Activated T-cell treated with anti-CD3 and anti-CD28 coated beads, Interleukin-2, amount 50 U/mL, for 48 hours (primary cell): Measurements from ENCODE around the gene PTBP1.

Experiments used
- DNase-seq, 2 experiments: peaks; one replicate each; pipeline ENCODE4 v3.0.0-alpha.2; 2020

PTBP1 gene

DNA sequence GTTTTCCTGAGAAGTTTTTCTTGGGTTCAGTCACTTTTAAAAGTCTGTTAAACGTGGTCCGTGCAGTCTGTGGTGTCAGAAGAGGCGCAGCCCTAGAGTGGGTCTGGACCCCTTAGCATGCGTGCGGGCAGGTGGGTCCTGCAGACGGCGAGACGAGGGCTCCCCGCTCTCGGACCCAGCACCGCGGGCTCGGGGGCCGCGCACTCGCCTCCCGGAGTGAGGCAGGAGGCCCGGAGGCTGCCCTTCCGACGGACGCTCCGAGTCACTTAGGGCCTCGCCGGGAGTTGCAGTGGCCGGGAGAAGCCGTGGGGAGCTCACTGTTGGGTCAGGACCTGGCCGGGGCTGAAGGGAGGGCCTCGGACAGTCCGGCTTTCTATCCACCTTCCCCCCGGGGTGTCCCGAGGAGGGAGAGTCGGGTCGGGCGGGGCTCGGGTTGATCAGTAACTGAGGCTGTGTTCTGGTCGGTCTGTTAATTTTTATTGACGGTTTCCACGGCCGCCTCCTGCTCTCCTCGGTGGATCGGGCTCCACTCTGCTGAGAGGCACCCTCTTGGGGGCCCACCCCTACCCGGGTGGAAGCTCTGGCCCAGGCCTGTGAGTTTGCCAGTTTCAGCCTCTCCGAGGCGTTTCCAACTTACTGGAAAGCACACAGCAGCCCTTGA lies 1.3 kb downstream of the PTBP1 start:
- DNase-seq, result peak in 1 of 2 experiments; percentile 49

DNA sequence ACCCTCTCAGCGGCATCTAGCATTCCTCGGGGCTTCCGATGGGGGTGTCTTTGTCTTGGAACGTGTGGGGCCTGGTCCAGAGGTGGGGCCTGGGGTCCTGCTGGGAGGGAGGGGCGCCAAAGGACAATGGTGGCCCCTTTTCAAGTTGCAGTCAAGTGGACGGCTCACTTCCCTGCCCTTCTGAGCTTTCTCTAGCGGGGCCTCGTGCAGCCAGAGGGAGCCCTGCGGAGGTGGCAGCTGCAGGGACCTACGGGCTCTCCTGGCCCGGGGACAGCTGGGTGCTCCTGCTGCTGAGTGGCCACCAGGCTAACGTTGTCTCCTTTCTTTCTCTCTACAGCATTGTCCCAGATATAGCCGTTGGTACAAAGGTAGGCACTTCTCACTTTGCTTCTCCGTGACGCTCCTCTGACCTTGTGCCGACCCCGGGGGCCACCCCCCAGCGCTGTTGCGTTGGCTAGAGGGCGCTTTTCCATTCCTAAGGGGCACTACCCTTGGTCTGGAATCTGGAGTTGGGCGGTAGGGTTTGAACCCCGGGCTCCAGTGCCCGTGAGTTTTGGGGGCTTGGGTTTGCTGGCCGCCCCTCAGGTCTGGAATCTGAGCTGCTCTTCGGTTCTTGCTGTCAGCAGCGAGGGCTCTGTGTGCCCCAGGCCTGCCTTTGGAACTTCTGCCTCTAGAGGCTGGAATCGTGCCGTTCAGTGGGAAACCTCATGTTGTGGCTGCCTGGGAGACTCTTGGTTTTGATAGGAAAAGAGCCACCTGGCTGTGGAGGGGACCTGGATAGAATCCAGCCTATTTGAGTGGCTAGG lies 2.0 kb downstream of the PTBP1 start:
- peak in 1 of 2 experiments; percentile 53 for DNase-seq

DNA sequence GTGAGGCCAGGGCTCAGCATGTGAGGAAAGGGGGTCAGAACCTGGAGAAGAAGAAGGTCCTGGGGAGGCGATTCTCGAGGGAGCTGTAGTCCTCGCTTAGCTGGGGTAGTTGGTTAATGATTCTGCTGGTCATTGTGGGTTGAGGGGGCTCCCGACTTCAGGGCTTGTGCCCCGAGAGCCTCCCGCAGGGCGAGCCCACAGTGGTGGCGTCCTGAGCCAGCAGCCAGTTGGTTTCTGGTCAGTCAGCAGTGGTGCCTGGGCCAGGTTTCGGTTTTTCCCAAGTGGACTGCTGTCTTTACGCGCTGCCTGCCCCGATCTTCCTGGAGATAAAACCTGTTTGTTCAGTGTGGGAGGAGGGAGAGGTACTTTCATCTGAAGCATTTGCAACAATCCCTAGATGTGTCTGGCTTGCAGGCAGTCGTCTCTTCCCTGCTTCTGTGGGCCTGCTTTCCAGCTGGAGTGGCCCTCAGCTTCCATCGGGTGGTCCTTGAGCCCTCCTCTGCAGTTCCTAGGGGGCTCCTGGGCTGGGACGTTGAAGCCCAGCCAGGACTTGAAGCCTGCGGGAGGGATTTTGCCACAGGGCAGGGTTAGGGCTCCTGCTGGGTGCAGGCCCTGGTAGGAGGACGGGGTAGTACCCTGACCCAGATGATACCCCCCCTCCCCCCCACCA lies 3.2 kb downstream of the PTBP1 start:
- DNase-seq, result peak in 1 of 2 experiments; percentile 28

DNA sequence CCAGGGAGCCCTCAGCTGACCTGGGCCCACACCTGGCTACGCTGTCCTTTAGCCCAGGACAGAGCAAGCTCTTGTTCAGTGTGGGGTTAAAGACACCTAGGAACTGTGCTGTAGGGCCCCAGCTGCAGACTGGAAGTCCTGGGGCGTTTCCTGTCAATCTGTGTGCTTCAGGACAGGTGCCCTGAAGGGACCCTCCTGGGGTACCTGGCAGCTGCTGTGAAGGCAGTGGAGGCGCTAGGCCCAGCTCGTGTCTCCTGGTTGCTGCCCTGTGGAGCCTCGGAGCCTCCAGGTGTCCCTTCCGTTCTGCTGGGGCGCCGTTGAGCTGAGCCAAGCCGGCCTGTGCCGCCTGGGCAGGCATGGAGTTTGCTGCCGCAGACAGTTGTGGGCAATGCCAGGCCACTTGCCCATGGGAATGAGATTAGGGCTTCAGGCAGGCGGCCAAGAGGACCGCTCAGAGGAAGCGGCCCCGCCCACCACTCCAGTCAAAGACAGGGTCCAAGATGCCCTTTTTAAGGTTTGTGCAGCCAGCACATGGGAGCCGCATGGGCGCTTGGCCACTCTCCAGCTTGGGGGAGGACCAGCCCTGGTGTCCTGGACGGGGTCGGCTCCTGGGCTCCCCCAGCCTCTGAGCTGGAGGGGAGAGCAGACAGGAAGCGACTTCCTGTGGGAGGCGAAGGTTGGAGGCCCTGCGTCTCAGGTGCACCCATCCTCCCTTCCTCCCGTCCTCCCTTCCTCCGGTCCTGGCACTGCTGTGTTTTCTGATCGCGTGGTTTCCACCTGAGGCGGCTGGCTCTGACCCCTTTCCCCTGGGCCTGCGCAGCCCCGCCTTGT lies 4.0 kb downstream of the PTBP1 start:
- DNase-seq, result peak in 1 of 2 experiments; percentile 51

GRCh38 chr19:801861-802497 lies 4.7 kb downstream of the PTBP1 start:
- peak in 1 of 2 experiments; percentile 24 for DNase-seq

DNA sequence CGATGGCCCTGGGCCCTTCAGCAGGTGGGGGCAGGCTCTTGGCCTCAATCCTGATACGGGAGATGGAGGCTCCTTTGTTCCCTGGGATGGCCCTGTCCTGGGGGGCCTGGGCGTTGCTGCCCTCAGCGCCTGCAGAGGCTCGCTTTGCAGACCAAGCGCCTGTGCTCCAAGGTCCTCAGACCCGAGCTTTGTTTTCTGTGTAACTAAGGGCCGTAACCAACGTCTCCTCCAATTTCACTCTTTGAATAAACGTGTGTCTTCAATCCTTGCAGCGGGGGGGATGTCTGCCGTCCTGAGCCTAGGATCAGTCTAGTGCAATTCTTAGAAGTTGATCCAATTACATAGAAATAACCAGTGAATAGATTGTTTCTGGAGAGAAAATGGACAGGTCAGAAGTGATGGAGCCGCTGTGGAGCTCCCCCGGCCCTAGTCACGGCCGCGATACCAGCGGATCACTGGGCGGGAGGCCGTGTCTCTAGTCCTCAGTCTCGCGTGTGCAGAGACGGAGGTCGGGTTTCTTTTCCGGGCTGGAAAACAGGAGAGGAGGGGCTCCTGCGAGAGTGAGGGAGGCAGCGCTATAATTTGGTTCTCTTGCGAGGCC lies 5.3 kb downstream of the PTBP1 start:
- DNase-seq, result no peak

DNA sequence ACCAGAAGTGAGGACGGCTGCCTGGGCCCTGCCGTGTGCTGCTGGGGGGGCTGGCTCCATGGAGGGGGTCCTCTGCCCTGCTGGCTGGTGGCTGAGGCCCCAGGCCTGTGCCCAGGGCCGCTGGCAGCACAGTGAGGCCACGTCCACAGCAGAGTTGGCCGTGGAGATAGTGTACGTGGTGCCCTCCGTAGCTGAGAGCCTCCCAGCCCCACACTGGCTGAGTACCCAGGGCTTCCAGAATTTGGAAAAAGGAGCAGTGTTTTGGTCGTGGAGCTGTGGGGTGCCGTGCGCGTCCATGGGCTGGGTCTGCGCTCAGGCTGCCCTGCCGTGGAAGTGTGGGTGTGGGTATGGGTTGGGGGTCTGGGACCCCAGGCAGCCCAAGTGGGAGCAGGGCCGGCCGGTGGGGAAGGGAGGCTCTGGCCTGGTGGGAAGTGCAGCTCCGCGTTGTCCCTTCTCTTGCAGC lies 5.9 kb downstream of the PTBP1 start:
- peak in 1 of 2 experiments; percentile 21 for DNase-seq

- peak in 1 of 2 experiments; percentile 23 for DNase-seq
These were observed 6.6 kb downstream of the PTBP1 start for GRCh38 chr19:803686-804418.

DNA sequence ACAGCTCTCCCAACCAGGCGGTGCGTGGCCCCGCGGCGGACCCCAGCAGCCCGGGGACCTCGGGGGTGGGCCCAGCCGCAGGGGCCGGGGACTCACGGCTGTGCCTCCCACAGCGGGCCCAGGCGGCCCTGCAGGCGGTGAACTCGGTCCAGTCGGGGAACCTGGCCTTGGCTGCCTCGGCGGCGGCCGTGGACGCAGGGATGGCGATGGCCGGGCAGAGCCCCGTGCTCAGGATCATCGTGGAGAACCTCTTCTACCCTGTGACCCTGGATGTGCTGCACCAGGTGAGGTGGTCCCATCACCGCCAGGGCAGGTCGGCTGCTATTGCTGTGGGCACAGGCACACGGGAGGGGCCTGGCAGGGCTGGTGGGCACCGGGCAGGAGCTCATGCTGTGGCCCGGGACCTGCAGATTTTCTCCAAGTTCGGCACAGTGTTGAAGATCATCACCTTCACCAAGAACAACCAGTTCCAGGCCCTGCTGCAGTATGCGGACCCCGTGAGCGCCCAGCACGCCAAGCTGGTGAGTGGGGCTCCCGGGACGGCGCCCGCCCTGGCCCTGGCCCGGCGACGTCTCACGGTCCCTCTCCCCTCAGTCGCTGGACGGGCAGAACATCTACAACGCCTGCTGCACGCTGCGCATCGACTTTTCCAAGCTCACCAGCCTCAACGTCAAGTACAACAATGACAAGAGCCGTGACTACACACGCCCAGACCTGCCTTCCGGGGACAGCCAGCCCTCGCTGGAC lies 7.3 kb downstream of the PTBP1 start:
- DNase-seq, result no peak

DNA sequence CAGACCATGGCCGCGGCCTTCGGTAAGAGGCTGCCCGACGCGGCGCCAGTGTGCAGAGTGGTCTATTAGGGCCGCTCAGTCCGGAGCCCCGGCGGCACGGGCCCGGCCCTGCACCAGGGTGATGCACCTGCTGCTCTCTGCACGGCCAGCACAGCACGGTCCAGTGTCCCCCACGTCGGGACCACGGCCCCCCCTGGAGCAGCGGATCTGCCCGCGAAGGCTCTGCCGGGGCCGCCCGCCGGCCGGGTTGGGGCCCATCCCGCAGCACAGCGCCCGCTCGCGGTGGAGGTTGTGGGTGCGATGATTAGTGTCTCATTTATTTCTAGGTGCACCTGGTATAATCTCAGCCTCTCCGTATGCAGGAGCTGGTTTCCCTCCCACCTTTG lies 7.9 kb downstream of the PTBP1 start:
- peak in 1 of 2 experiments; percentile 54 for DNase-seq

DNA sequence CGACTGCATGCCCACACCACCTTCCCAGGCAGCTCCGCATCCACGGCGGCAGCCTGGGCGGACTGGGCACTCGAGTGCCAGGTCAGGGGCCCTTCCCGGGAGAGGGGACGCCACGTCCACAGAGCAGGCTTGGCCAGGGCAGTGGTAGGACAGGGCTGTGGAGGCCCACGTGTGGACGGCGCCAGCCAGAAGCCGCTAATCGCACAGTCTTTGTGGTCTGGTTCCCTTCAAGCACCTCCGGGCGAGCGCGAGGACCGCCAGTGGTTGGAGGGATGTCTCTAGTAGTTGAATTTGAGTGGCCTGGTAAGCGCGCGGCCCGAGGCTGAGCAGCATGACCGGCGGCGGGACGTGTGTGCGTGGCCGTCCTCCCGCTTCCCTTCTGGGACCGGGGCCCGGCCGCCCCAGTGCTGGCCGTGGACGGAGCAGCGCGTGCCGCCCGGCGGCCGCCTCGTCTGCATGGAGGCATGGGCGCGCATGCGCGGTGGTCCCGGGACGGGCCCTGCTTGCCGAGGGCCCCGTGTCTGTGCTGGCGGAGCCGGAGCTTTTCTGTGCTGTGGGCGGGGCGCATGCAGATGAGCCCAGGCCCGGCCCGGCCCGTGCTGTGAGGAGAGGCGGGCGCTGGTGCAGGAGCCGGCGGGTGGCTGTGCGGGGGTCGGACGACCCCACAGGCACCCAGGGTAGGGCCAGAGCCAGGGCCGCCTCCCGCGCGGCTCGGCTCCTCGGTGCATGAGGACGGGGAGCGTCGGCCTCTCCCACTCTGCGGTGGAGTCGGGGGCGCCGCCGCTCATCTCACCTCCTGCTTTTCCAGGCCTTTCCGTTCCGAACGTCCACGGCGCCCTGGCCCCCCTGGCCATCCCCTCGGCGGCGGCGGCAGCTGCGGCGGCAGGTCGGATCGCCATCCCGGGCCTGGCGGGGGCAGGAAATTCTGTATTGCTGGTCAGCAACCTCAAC lies 8.6 kb downstream of the PTBP1 start:
- no peak for DNase-seq

GRCh38 chr19:806815-807421 lies 9.7 kb downstream of the PTBP1 start:
- no peak for DNase-seq

- no peak for DNase-seq
These were observed 10.6 kb downstream of the PTBP1 start for GRCh38 chr19:807627-808422.

DNA sequence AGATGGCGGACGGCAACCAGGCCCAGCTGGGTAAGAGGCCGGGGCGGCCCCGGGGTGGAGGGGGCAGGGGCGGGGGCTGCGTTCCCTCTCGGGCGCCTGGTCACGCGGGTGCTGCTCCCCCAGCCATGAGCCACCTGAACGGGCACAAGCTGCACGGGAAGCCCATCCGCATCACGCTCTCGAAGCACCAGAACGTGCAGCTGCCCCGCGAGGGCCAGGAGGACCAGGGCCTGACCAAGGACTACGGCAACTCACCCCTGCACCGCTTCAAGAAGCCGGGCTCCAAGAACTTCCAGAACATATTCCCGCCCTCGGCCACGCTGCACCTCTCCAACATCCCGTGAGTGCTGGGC lies 11.1 kb downstream of the PTBP1 start:
- DNase-seq, result no peak

- DNase-seq, result no peak
These were observed 13.0 kb downstream of the PTBP1 start for GRCh38 chr19:810077-810855.

GRCh38 chr19:810883-811489 lies 13.7 kb downstream of the PTBP1 start:
- DNase-seq, result peak in 1 of 2 experiments; percentile 43
